Stimulated activated naive CD8-positive, alpha-beta T cell treated with anti-CD3 and anti-CD28 coated beads, Interleukin-15, amount 100 ng/mL, for 72 hours (primary cell): ENCODE data around the gene ARHGAP26.
"Not testable (repeated sequence)": the region's sequence is repeated elsewhere in the genome, so short reads cannot be mapped to it uniquely, and the experiment has no call there.

ENCODE experiments used
- ATAC-seq: fragments of 150-1000 bp; cut with Tn5 transposase; 2 replicates; pipeline ENCODE4 v1.10.0; 2021; ENCODE audit warnings: mild to moderate bottlenecking, moderate library complexity
- DNase-seq, 2 donors: peaks; one replicate each; pipeline ENCODE4 v3.0.0; 2021 to 2022
- H3K27ac Mint-ChIP-seq, 2 donors: one replicate each; pipeline ENCODE4 v1.8.0; 2022; ENCODE audit warnings: mild to moderate bottlenecking in 2 of 2, mixed read lengths in 2 of 2, moderate library complexity in 2 of 2
- H3K27me3 Mint-ChIP-seq: one replicate; pipeline ENCODE4 v1.8.0; 2022; ENCODE audit warnings: mixed read lengths
- H3K4me1 Mint-ChIP-seq: one replicate; pipeline ENCODE4 v1.8.0; 2022; ENCODE audit warnings: mild to moderate bottlenecking, mixed read lengths
- H3K4me3 Mint-ChIP-seq, 2 donors: one replicate each; pipeline ENCODE4 v1.8.0; 2022; ENCODE audit warnings: mild to moderate bottlenecking in 2 of 2, mixed read lengths in 2 of 2, moderate library complexity in 1 of 2
- H3K9me3 Mint-ChIP-seq, 2 donors: one replicate each; pipeline ENCODE4 v1.8.0; 2022; ENCODE audit warnings: mixed read lengths in 2 of 2

ARHGAP26 gene

GRCh38 chr5:143101725-143102386 is 331.7 kb downstream of the ARHGAP26 start:
- ATAC-seq: peak; percentile 94
- H3K9me3 Mint-ChIP-seq: peaks cover 0 to 4% of the 10 kb centered on the region in 2 donors
- H3K4me1 Mint-ChIP-seq: peaks cover 44% of the 10 kb centered on the region
- H3K27me3 Mint-ChIP-seq: no peaks in the 10 kb centered on the region
- H3K4me3 Mint-ChIP-seq: peak overlapping the region; percentile 48 to 64
- DNase-seq: peak in 1 of 2 donors; percentile 43
- peak overlapping the region; percentile 91 to 95 for H3K27ac Mint-ChIP-seq

DNA sequence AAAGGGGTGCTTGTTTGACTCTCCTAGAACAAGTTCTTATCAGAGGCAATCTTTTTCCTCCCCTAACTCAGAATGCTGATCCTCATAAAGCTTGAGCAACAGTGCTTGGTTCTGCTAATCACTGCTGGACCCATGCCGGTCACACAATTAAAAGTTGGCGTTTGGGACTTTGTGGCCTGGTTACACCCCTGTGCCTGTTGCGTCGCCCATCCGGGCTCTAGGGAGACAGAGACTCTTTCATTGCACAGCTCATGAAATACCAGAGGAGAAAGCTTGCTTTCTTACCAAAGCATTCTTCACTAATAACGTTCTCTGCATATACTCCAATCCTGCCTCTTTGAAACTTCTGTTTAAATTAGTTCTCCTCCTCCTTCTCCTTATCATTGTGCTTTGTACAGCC is 332.2 kb downstream of the ARHGAP26 start:
- H3K4me1 Mint-ChIP-seq: peaks cover 44% of the 10 kb centered on the region
- H3K4me3 Mint-ChIP-seq: peak overlapping the region in 1 of 2 donors; percentile 48
- H3K27ac Mint-ChIP-seq: peak overlapping the region; percentile 91 to 95
- ATAC-seq: no peak
- H3K27me3 Mint-ChIP-seq: no peaks in the 10 kb centered on the region
- no peak for DNase-seq
- peaks cover 0 to 4% of the 10 kb centered on the region in 2 donors for H3K9me3 Mint-ChIP-seq

DNA sequence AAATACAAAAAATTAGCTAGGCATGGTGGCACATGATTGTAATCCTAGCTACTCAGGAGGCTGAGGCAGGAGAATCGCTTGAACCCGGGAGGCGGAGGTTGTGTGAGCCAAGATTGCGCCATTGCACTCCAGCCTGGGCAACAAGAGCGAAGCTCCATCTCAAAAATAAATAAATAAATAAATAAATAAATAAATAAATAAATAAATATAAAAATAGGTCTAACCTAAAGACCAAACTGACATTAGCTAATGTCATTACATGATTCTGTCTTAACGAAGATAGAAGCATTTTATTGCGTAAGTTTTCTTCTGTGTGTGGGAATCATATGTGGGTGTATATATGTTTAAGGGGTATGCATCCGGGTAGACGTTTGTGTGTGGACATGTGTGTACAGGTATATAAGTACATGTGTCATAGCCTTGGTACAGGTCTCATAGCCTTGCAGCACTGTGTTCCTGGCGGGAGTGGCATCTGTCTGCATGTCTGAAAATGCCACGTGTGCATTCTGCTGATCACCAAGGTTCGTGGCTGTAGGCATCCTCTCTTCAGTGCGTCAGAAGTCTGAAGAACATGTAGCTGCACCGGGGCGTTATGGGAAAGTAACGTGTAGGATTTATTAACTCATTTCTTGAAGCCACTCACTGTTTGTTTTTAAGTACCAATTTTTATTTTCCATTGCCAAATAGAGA is 335.2 kb downstream of the ARHGAP26 start:
- Mint-ChIP-seq H3K27ac (no peak overlapping the region), H3K4me1 (peaks cover 43% of the 10 kb centered on the region), H3K9me3 (peaks cover 0 to 4% of the 10 kb centered on the region in 2 donors), H3K27me3 (no peaks in the 10 kb centered on the region), H3K4me3 (no peak overlapping the region)
- DNase-seq: no peak
- ATAC-seq: no peak

DNA sequence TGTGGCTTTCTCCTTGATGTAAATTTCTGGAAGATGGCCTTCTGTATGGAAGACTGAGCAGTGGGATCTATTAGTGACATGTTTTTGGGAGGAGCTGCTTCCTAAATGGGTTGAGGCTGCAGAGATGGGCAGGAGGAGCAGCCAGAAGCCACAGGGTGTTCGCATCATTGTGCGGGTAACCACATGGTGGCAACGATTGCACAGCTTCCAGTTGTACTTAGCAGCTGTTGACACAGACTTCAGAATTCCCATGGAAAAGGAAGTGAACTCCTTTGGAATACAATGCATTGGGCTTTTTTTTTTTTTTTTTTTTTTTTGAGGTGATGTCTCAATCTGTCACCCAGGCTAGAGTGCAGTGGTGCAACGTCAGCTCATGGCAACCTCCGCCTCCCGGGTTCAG is 336.0 kb downstream of the ARHGAP26 start:
- Mint-ChIP-seq H3K9me3 (peaks cover 0 to 4% of the 10 kb centered on the region in 2 donors), H3K27me3 (no peaks in the 10 kb centered on the region), H3K4me3 (no peak overlapping the region), H3K27ac (peak overlapping the region in 1 of 2 donors; percentile 38), H3K4me1 (peaks cover 35% of the 10 kb centered on the region)
- DNase-seq (no peak), ATAC-seq (no peak)

- ATAC-seq: no peak
- H3K4me1 Mint-ChIP-seq: peaks cover 19% of the 10 kb centered on the region
- no peaks in the 10 kb centered on the region for H3K9me3 Mint-ChIP-seq
- H3K27ac Mint-ChIP-seq: no peak overlapping the region
- H3K27me3 Mint-ChIP-seq: no peaks in the 10 kb centered on the region
- H3K4me3 Mint-ChIP-seq: no peak overlapping the region
- DNase-seq: no peak
These were observed 338.4 kb downstream of the ARHGAP26 start for GRCh38 chr5:143108498-143109128.

DNA sequence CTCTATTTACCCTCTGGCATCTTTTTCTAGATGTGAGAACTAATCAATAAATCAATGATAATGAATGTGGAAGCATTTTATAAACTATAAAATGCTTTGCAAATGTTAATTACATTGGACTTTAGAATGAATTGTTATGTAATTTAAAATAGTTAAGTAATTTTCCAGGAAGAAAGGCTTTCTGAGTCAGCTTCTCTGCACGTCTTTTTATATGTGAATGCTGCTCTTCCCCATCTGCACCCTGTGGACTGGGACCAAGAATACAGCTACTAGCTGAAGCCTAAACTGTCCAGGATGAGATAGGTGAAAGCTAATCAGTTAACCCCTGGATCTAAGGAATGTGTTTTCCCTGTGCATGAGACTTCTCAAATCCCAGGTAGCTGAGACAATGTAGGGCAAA is 340.4 kb downstream of the ARHGAP26 start:
- Mint-ChIP-seq H3K4me3 (no peak overlapping the region), H3K9me3 (no peaks in the 10 kb centered on the region), H3K27me3 (no peaks in the 10 kb centered on the region), H3K4me1 (peaks cover 35% of the 10 kb centered on the region), H3K27ac (no peak overlapping the region)
- DNase-seq (no peak), ATAC-seq (no peak)

DNA sequence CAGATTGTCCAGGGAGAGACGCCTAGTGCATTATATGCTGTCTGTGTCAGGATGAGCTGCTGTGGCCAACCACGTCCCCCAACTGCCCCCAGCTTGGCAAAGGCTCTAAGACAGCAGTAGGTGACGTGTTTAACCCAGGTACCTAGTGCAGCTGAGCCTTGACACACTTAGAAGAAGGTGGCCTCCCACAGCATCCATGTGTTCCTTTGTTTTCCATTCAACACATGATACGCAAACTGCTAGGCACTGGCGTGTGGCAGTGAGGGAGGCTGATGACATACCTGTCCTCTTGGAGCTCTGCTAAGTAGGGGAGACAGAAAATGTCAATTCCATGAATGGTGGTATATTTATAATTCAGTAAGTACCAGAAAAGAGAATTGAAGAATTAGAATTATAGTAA is 341.6 kb downstream of the ARHGAP26 start:
- DNase-seq (no peak), ATAC-seq (no peak)
- Mint-ChIP-seq H3K4me1 (peaks cover 30% of the 10 kb centered on the region), H3K9me3 (no peaks in the 10 kb centered on the region), H3K27me3 (no peaks in the 10 kb centered on the region), H3K27ac (no peak overlapping the region), H3K4me3 (no peak overlapping the region)

DNA sequence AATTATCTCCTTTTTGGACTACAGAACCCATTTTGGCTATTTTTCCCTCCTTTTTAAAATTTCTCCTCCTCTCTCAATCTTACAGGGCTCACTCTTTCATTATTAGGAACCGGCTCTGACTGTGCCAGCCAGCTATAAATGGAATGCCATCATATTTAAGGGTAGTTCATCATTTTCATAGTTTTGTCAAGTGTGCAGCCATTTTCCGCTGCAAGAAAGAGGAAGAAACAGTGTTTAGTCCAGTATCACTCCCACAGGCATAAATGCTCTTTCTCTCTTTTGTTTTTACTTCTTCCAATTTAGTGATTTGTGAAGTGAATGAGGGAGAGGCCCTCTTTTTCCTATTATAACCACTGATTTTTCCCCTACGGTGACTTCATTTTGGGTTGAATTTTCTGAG is 343.3 kb downstream of the ARHGAP26 start:
- Mint-ChIP-seq H3K9me3 (no peaks in the 10 kb centered on the region), H3K27me3 (no peaks in the 10 kb centered on the region), H3K27ac (no peak overlapping the region), H3K4me3 (no peak overlapping the region), H3K4me1 (peaks cover 38% of the 10 kb centered on the region)
- DNase-seq: no peak
- no peak for ATAC-seq

GRCh38 chr5:143114481-143114880 is 344.3 kb downstream of the ARHGAP26 start:
- ATAC-seq (peak; percentile 48), DNase-seq (no peak)
- no peaks in the 10 kb centered on the region for H3K9me3 Mint-ChIP-seq
- no peak overlapping the region for H3K4me3 Mint-ChIP-seq
- H3K27me3 Mint-ChIP-seq: no peaks in the 10 kb centered on the region
- no peak overlapping the region for H3K27ac Mint-ChIP-seq
- peaks cover 48% of the 10 kb centered on the region for H3K4me1 Mint-ChIP-seq

DNA sequence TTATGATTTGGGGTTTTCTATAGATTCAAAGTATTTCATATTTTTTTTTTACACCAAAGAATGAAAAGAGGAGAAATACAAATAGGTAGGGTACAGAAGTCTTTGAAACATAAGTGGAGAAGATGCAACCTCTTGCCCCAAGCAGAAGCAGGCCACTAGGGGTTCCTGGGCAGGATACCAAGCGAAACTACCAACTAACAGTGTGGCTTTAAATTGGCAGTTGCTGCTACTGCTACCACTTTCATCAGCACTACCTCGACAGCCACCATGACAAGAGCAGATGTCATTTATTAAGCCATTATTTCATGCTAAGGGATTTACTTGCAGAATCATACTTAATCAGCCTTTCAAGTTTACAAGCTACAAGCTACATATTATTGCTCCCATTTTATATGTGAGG is 345.2 kb downstream of the ARHGAP26 start:
- Mint-ChIP-seq H3K9me3 (no peaks in the 10 kb centered on the region), H3K4me3 (no peak overlapping the region), H3K4me1 (peaks cover 45% of the 10 kb centered on the region), H3K27me3 (no peaks in the 10 kb centered on the region), H3K27ac (no peak overlapping the region)
- no peak for DNase-seq
- ATAC-seq: peak; percentile 47

- Mint-ChIP-seq H3K4me3 (no peak overlapping the region), H3K4me1 (peaks cover 55% of the 10 kb centered on the region), H3K27ac (no peak overlapping the region), H3K27me3 (no peaks in the 10 kb centered on the region), H3K9me3 (no peaks in the 10 kb centered on the region)
- DNase-seq (no peak), ATAC-seq (no peak)
These were observed 346.6 kb downstream of the ARHGAP26 start for GRCh38 chr5:143116814-143117213.

DNA sequence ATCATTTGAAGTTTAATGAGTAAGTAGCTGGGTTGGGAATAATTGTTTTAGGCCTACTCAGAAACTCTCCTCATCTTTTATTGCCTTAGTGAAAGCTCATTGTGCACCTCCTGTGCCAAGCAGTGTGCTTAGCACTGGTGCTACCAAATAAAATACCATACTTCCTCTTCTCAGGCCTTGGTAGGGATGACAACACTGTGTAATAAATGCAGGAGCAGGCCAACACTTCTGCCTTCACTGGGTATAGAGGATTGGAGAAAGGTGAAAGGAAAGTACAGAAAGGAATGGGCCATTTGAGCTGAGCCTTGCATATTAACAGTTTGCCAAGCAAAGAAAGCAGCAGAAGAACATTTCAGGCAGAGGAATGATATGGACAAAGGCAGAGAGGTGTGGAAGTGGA is 347.6 kb downstream of the ARHGAP26 start:
- Mint-ChIP-seq H3K4me3 (no peak overlapping the region), H3K27me3 (no peaks in the 10 kb centered on the region), H3K4me1 (peaks cover 55% of the 10 kb centered on the region), H3K27ac (no peak overlapping the region), H3K9me3 (no peaks in the 10 kb centered on the region)
- no peak for DNase-seq
- no peak for ATAC-seq

DNA sequence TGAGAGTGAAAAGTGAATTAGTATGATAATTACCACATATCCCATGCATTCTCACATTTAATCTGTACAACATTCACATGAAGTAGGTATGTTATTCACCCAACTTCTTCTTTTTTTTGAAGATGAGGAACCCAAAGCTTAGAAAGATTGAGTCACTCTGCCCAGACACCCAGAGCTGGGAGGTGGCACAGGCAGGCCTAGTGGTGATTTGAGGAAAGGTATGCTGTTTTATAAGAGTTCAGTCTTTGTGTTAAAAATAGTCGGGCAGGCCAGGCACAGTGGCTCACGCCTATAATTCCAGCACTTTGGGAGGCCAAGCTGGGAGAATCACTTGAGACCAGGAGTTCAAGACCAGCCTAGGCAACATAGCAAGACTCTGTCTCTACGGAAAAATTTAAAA is 348.0 kb downstream of the ARHGAP26 start:
- peaks cover 54% of the 10 kb centered on the region for H3K4me1 Mint-ChIP-seq
- no peaks in the 10 kb centered on the region for H3K27me3 Mint-ChIP-seq
- peak overlapping the region in 1 of 2 donors; percentile 82 for H3K27ac Mint-ChIP-seq
- no peak for ATAC-seq
- no peaks in the 10 kb centered on the region for H3K9me3 Mint-ChIP-seq
- no peak overlapping the region for H3K4me3 Mint-ChIP-seq
- DNase-seq: no peak

- H3K9me3 Mint-ChIP-seq, ATAC-seq, H3K4me3 Mint-ChIP-seq, DNase-seq, H3K27me3 Mint-ChIP-seq: not testable (repeated sequence)
- Mint-ChIP-seq H3K4me1 (peaks cover 48% of the 10 kb centered on the region), H3K27ac (peak overlapping the region in 1 of 2 donors; percentile 75)
These were observed 348.6 kb downstream of the ARHGAP26 start for GRCh38 chr5:143118818-143119217.

GRCh38 chr5:143119291-143119769 is 349.2 kb downstream of the ARHGAP26 start:
- Mint-ChIP-seq H3K9me3 (no peaks in the 10 kb centered on the region), H3K27me3 (no peaks in the 10 kb centered on the region), H3K27ac (peak overlapping the region in 1 of 2 donors; percentile 4), H3K4me3 (no peak overlapping the region), H3K4me1 (peaks cover 44% of the 10 kb centered on the region)
- ATAC-seq: peak; percentile 45
- no peak for DNase-seq

DNA sequence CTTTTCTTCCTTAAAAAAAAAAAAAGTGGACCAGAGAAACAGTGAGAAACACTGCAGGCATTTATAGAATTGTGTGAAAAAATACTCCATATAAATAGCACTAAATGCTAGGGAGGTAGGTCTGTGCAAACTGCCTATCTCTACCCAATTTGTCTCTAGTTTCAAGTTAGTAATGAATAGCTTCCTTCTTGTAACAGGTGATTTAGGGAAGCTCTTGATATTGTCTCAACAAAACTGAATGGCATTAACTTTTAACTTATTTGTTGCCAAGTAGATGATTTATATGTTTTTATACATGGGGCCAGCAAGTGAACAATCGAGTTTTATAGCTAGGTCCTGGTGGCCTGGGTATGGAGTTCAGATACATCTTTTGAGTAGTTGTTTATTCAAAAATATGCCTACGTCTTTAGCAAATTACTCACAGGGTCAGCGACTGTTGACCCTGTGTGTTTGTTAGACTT is 349.7 kb downstream of the ARHGAP26 start:
- no peak for DNase-seq
- Mint-ChIP-seq H3K27me3 (no peaks in the 10 kb centered on the region), H3K4me3 (no peak overlapping the region), H3K27ac (no peak overlapping the region), H3K9me3 (no peaks in the 10 kb centered on the region), H3K4me1 (peaks cover 42% of the 10 kb centered on the region)
- ATAC-seq: no peak
